ENCODE results near the gene RBM39.

GRCh38 chr20:35737865-35738333 is 4.2 kb downstream of the RBM39 start:
- TF ChIP-seq EZH2phosphoT487 (IDR thresholded peaks at IDR 0.05; ENCODE audit: borderline replicate concordance, low read depth), result no peak
- TF ChIP-seq CTCF (IDR thresholded peaks at IDR 0.05), result no peak

Data from SK-N-SH (cell line).